LNCAP (cell line): Measurements from ENCODE around the gene TCP11X2.
"Not testable (repeated sequence)": the region's sequence is repeated elsewhere in the genome, so short reads cannot be mapped to it uniquely, and the experiment has no call there.

Experiments used
- CTCF ChIP-seq: fragments of 450-650 bp; IDR thresholded peaks from 2 replicates; pipeline ENCODE4 v1.5.1; 2017; ENCODE audit warnings: mild to moderate bottlenecking

Gene TCP11X2

GRCh38 chrX:102471762-102472220 lies at the start of gene TCP11X2:
TSS of gene TCP11X2 (minus strand) at chrX:102471812.
- TF ChIP-seq CTCF, result not testable (repeated sequence)

- TF ChIP-seq CTCF, result peak; percentile 28; the same call in 1 of the 2 replicates
Measured at GRCh38 chrX:102517326-102517725, 45.7 kb upstream of the TCP11X2 start.

- TF ChIP-seq CTCF, result no peak
Measured at GRCh38 chrX:102515975-102516941, 44.6 kb upstream of the TCP11X2 start, which contains the start of gene TMSB15A. TSS of gene TMSB15A (minus strand) at chrX:102516739.

GRCh38 chrX:102514536-102514935 lies 42.9 kb upstream of the TCP11X2 start:
- no peak for TF ChIP-seq CTCF

- TF ChIP-seq CTCF, result no peak
Measured at GRCh38 chrX:102498732-102499131, 27.1 kb upstream of the TCP11X2 start.

- no peak for TF ChIP-seq CTCF
Measured at GRCh38 chrX:102491766-102492165, 20.2 kb upstream of the TCP11X2 start.

GRCh38 chrX:102439908-102440307 lies 31.7 kb downstream of the TCP11X2 start, which contains the start of gene NXF2B:
TSS of gene NXF2B (minus strand) at chrX:102440008. CDS start at chrX:102380036, 59,972 bp downstream.
- TF ChIP-seq CTCF, result not testable (repeated sequence)
